Fibroblast of the aortic adventitia (primary cell): Measurements from ENCODE around the gene DENND1A. TPM values are rescaled to one million over a fixed set of nuclear protein-coding genes. Genes with fewer than 3 reads are reported as not detected.
"Not testable (repeated sequence)": the region's sequence is repeated elsewhere in the genome, so short reads cannot be mapped to it uniquely, and the experiment has no call there.

Source experiments
- DNase-seq: peaks from one replicate; pipeline ENCODE4 v3.0.0-alpha.2; 2010; ENCODE audit warnings: low read depth
- H3K4me3 ChIP-seq: 2 replicates; pipeline ENCODE4 v1.5.1; 2011; ENCODE audit warnings: low read depth, mild to moderate bottlenecking, control low read depth, low read length, moderate library complexity
- CTCF ChIP-seq: IDR thresholded peaks from 2 replicates; pipeline ENCODE4 v1.5.1; 2011; ENCODE audit warnings: mild to moderate bottlenecking, low read length, control low read depth, inconsistent platforms; ENCODE audit not compliant: insufficient read depth
- total RNA-seq: library from RNA; depleted of rRNA; stranded (reverse); fragments of >200 nt; gene quantifications from 2 replicates; pipeline ENCODE4 v1.2.3, GENCODE V29; 2012; ENCODE audit warnings: low replicate concordance

The DENND1A gene
- total RNA-seq, 1 donor, result 27.7 TPM

- no peak overlapping the region for H3K4me3 ChIP-seq
- TF ChIP-seq CTCF, result no peak
- DNase-seq, result no peak
Measured at GRCh38 chr9:123821619-123822018, 108.3 kb downstream of the DENND1A start.

- DNase-seq, result no peak
- H3K4me3 ChIP-seq, result no peak overlapping the region
- no peak for TF ChIP-seq CTCF
Measured at GRCh38 chr9:123820139-123820538, 109.8 kb downstream of the DENND1A start.

GRCh38 chr9:123816817-123817472 lies 113.0 kb downstream of the DENND1A start:
- DNase-seq, result no peak
- TF ChIP-seq CTCF, result no peak

GRCh38 chr9:123815856-123816255 lies 114.1 kb downstream of the DENND1A start:
- H3K4me3 ChIP-seq, DNase-seq: not testable (repeated sequence)

More at GRCh38 chr9:123816817-123817472, 113.0 kb downstream of the DENND1A start:
- no peak overlapping the region for H3K4me3 ChIP-seq

GRCh38 chr9:123814496-123814895 lies 115.4 kb downstream of the DENND1A start:
- DNase-seq, result no peak
- H3K4me3 ChIP-seq, result no peak overlapping the region
- no peak for TF ChIP-seq CTCF

- no peak for TF ChIP-seq CTCF
- no peak overlapping the region for H3K4me3 ChIP-seq
Measured at GRCh38 chr9:123812984-123813383, 116.9 kb downstream of the DENND1A start.

GRCh38 chr9:123807251-123807650 lies 122.7 kb downstream of the DENND1A start:
- no peak for TF ChIP-seq CTCF
- DNase-seq, result peak; percentile 9
- H3K4me3 ChIP-seq, result no peak overlapping the region

More at GRCh38 chr9:123812984-123813383, 116.9 kb downstream of the DENND1A start:
- no peak for DNase-seq
